HCT116 (cell line): ENCODE data around the gene BBIP1. TPM values are rescaled to one million over a fixed set of nuclear protein-coding genes. Genes with fewer than 3 reads are reported as not detected.

Experiments
- ATAC-seq: fragments of 200-7000 bp; cut with Tn5 transposase; 2 replicates; pipeline ENCODE4 v1.9.1; 2020; ENCODE audit warnings: mild to moderate bottlenecking, moderate library complexity
- BruUV-seq: library from RNA; stranded (reverse); fragments of 400-500 nt; replicated peaks from 2 replicates; lab custom pipeline; 2021; lab: Mats Ljungman, UMichigan
- CTCF ChIA-PET: fragments of 300-600 bp; sonication (Branson Sonifier 250); formaldehyde crosslinking; loops from one replicate; lab custom pipeline; 2021; ENCODE audit warnings: antibody characterized with exemption; lab: Charles Lee
- POLR2A ChIA-PET: fragments of 300-600, 350-600 bp; sonication (Branson Sonifier 250); formaldehyde crosslinking; loops from one replicate; lab custom pipeline; 2021; ENCODE audit warnings: antibody characterized with exemption; lab: Charles Lee
- RAD21 ChIA-PET, 2 experiments: fragments of 300-600 bp; sonication (Branson Sonifier 250); formaldehyde crosslinking; loops; one replicate each; lab custom pipeline; 2023; ENCODE audit warnings: low total read pairs in 2 of 2; ENCODE audit not compliant: uncharacterized antibody in 2 of 2, unreplicated experiment in 2 of 2, low non-redundant PET in 1 of 2; lab: Charles Lee
- DNase-seq: peaks from one replicate; pipeline ENCODE4 v3.0.0-alpha.2; 2010; ENCODE audit warnings: low read depth, low spot score
- H2AFZ ChIP-seq: fragments of 200-600 bp; shearing (Covaris generic), sonication (generic); 2 replicates; pipeline ENCODE4 v1.6.1; 2017; ENCODE audit warnings: low read depth, mixed run types, mixed read lengths, antibody characterized with exemption, low read length; ENCODE audit not compliant: poor library complexity, severe bottlenecking
- H3K27ac ChIP-seq: 2 replicates; pipeline ENCODE4 v1.5.1; 2012; ENCODE audit warnings: low read depth, low read length
- H3K27me3 ChIP-seq: fragments of 200-600 bp; sonication (generic); 2 replicates; pipeline ENCODE4 v1.6.1; 2016; ENCODE audit warnings: mixed run types, low read length, mixed read lengths; ENCODE audit not compliant: insufficient read depth
- H3K36me3 ChIP-seq, 2 experiments: fragments of 200-500 bp in 1 of 2; fragments of 200-600 bp in 1 of 2; sonication (Bioruptor generic) in 1 of 2; sonication (generic) in 1 of 2; 2 replicates each; pipeline versions ENCODE4 v1.5.1 to v1.6.1; 2014 to 2016; ENCODE audit warnings: low read length in 2 of 2, inconsistent platforms in 1 of 2, mixed read lengths in 1 of 2, mixed run types in 1 of 2; ENCODE audit not compliant: insufficient read depth in 2 of 2, control insufficient read depth in 1 of 2
- H3K4me1 ChIP-seq, 2 experiments: fragments of 200-600 bp in 1 of 2; sonication (generic) in 1 of 2; 2 replicates each; pipeline versions ENCODE4 v1.5.1 to v1.6.1; 2012 to 2017; ENCODE audit warnings: low read length in 2 of 2, inconsistent platforms in 1 of 2, mild to moderate bottlenecking in 1 of 2, mixed read lengths in 1 of 2, mixed run types in 1 of 2, moderate library complexity in 1 of 2; ENCODE audit not compliant: insufficient read depth in 2 of 2, control insufficient read depth in 1 of 2
- H3K4me2 ChIP-seq: fragments of 200-600 bp; sonication (generic); 2 replicates; pipeline ENCODE4 v1.6.1; 2017; ENCODE audit warnings: mixed run types, low read length, mixed read lengths
- H3K4me3 ChIP-seq, 2 experiments: fragments of 200-600 bp in 1 of 2; sonication (generic) in 1 of 2; replicated peaks in 1 of 2; 2 replicates each; pipeline ENCODE4 v1.5.1; 2011 to 2016; ENCODE audit warnings: low read length in 2 of 2, control low read depth in 1 of 2, low read depth in 1 of 2, mild to moderate bottlenecking in 1 of 2, mixed read lengths in 1 of 2, mixed run types in 1 of 2
- H3K79me2 ChIP-seq: fragments of 200-600 bp; sonication (generic); 2 replicates; pipeline ENCODE4 v1.6.1; 2017; ENCODE audit warnings: mild to moderate bottlenecking, mixed run types, low read length, moderate library complexity, mixed read lengths; ENCODE audit not compliant: insufficient read depth
- H3K9ac ChIP-seq: fragments of 200-600 bp; sonication (generic); 2 replicates; pipeline ENCODE4 v1.6.1; 2016; ENCODE audit warnings: low read length, mixed read lengths
- H3K9me2 ChIP-seq: fragments of 200-600 bp; sonication (generic), shearing (Covaris generic); 2 replicates; pipeline ENCODE4 v1.6.1; 2017; ENCODE audit warnings: mixed run types, mild to moderate bottlenecking, moderate library complexity; ENCODE audit not compliant: insufficient read depth
- H3K9me3 ChIP-seq, 2 experiments: fragments of 200-500 bp in 1 of 2; fragments of 200-600 bp in 1 of 2; sonication (Bioruptor generic) in 1 of 2; sonication (generic) in 1 of 2; 2 replicates each; pipeline ENCODE4 v1.6.1; 2014 to 2017; ENCODE audit warnings: low read length in 2 of 2, mixed read lengths in 2 of 2, inconsistent platforms in 1 of 2, low read depth in 1 of 2, mild to moderate bottlenecking in 1 of 2, mixed run types in 1 of 2, moderate library complexity in 1 of 2; ENCODE audit not compliant: control insufficient read depth in 1 of 2, insufficient read depth in 1 of 2
- H4K20me1 ChIP-seq: fragments of 200-600 bp; sonication (generic), shearing (Covaris generic); 2 replicates; pipeline ENCODE4 v1.6.1; 2017; ENCODE audit warnings: mixed run types, mild to moderate bottlenecking, moderate library complexity; ENCODE audit not compliant: insufficient read depth
- ATF3 ChIP-seq: IDR thresholded peaks from 2 replicates; pipeline ENCODE4 v1.6.1; 2012
- CEBPB ChIP-seq: IDR thresholded peaks from 2 replicates; pipeline ENCODE4 v1.6.1; 2012; ENCODE audit warnings: low read depth
- CTCF ChIP-seq, 3 experiments: fragments of 200-600 bp in 1 of 3; sonication (generic) in 1 of 3; IDR thresholded peaks in 2 of 3; conservative IDR thresholded peaks in 1 of 3; 2 replicates each; pipeline ENCODE4 v1.5.1; 2012 to 2017; ENCODE audit warnings: low read depth in 2 of 3, low read length in 2 of 3, antibody characterized with exemption in 1 of 3, borderline replicate concordance in 1 of 3, control low read depth in 1 of 3, mild to moderate bottlenecking in 1 of 3, mixed read lengths in 1 of 3, mixed run types in 1 of 3, moderate library complexity in 1 of 3; ENCODE audit not compliant: insufficient read depth in 1 of 3
- EZH2 ChIP-seq: fragments of 200-600 bp; sonication (generic); IDR thresholded peaks from 2 replicates; pipeline ENCODE4 v1.6.1; 2017; ENCODE audit warnings: antibody characterized with exemption, mixed run types
- EZH2phosphoT487 ChIP-seq: fragments of 200-600 bp; IDR thresholded peaks from 2 replicates; pipeline ENCODE4 v1.6.1; 2018; ENCODE audit warnings: antibody characterized with exemption, borderline replicate concordance
- FOSL1 ChIP-seq: IDR thresholded peaks from 2 replicates; pipeline ENCODE4 v1.6.1; 2012; ENCODE audit warnings: low read depth
- JUND ChIP-seq: IDR thresholded peaks from 2 replicates; pipeline ENCODE4 v1.6.1; 2012
- MAX ChIP-seq: IDR thresholded peaks from 2 replicates; pipeline ENCODE4 v1.6.1; 2012
- POLR2A ChIP-seq: IDR thresholded peaks from 2 replicates; pipeline ENCODE4 v1.7.0; 2011; ENCODE audit warnings: borderline replicate concordance; ENCODE audit not compliant: insufficient read depth, insufficient read length; ENCODE audit errors: extremely low read depth
- REST ChIP-seq: IDR thresholded peaks from 2 replicates; pipeline ENCODE4 v1.6.1; 2012; ENCODE audit warnings: low read depth
- SRF ChIP-seq: IDR thresholded peaks from 2 replicates; pipeline ENCODE4 v1.6.1; 2012; ENCODE audit warnings: low read depth
- TCF7L2 ChIP-seq: IDR thresholded peaks from 2 replicates; pipeline ENCODE4 v1.7.0; 2011; ENCODE audit warnings: borderline replicate concordance, inconsistent platforms; ENCODE audit not compliant: insufficient read depth, insufficient read length; ENCODE audit errors: extremely low read depth
- YY1 ChIP-seq: IDR thresholded peaks from 2 replicates; pipeline ENCODE4 v1.6.1; 2011; ENCODE audit warnings: low read length, low read depth, moderate library complexity, mild to moderate bottlenecking; ENCODE audit not compliant: insufficient replicate concordance; ENCODE audit errors: extremely low read depth
- ZFX ChIP-seq: fragments of 450-650 bp; IDR thresholded peaks from 2 replicates; pipeline ENCODE4 v1.6.1; 2017
- ZNF274 ChIP-seq: fragments of 200-500 bp; sonication (Bioruptor generic); IDR thresholded peaks from 2 replicates; pipeline ENCODE4 v1.6.1; 2014; ENCODE audit warnings: mild to moderate bottlenecking, low read depth, low read length, inconsistent platforms
- intact Hi-C: fragments of 100-400 bp; cut with micrococcal nuclease; formaldehyde crosslinking; loops from 2 replicates; pipeline ENCODE4 v1.10.0; 2022
- total RNA-seq: library from RNA; stranded (reverse); gene quantifications from one replicate; pipeline ENCODE4 v1.2.1, GENCODE V29; 2021; ENCODE audit not compliant: unreplicated experiment

BBIP1 gene
- total RNA-seq, 1 experiment from 2014 or later = 38.9 TPM

- RAD21 ChIA-PET = no interaction called here
- POLR2A ChIA-PET = interaction anchor here (1.0 to 1.7 kb wide), 3 partner anchors 8 to 12 kb away, joined by 3 to 5 read pairs (median 4); partner anchors contain the start of genes BBIP1 and SHOC2
Observed at GRCh38 chr10:110910138-110910537, 8.8 kb downstream of the BBIP1 start.

More at GRCh38 chr10:110910138-110910537, 8.8 kb downstream of the BBIP1 start:
- Histone ChIP-seq H2AFZ (no peak overlapping the region), H4K20me1 (no peaks in the 10 kb centered on the region), H3K9ac (no peak overlapping the region), H3K9me3 (no peaks in the 10 kb centered on the region), H3K27ac (no peak overlapping the region), H3K4me2 (no peak overlapping the region), H3K4me1 (peaks cover 0 to 6% of the 10 kb centered on the region in 2 experiments; a peak in 2 of 4 replicates), H3K27me3 (no peaks in the 10 kb centered on the region), H3K4me3 (no peak overlapping the region), H3K9me2 (no peaks in the 10 kb centered on the region), H3K79me2 (no peaks in the 10 kb centered on the region), H3K36me3 (no peaks in the 10 kb centered on the region)
- CTCF ChIA-PET = interaction anchor here (1.3 kb wide), 1 partner anchor 164 kb away, joined by 4 read pairs; no protein-coding TSS in a partner anchor
- no TSS peak for BruUV-seq
- TF ChIP-seq ZFX (no peak), EZH2phosphoT487 (no peak), ATF3 (no peak), ZNF274 (no peak), MAX (no peak), JUND (no peak), CTCF (IDR thresholded peaks at IDR 0.05 in 2 of 3, conservative IDR thresholded peaks at IDR 0.05 in 1 of 3; ENCODE audit: borderline replicate concordance in 1 of 3, insufficient read depth in 1 of 3, low read depth in 2 of 3, low read length in 2 of 3) (no peak), EZH2 (no peak), FOSL1 (no peak), YY1 (no peak), SRF (no peak), REST (no peak), CEBPB (no peak), POLR2A (no peak), TCF7L2 (no peak)
- no peak for ATAC-seq
- no peak for DNase-seq
- intact Hi-C loops = no loop called here
